ENCODE results near the gene C1orf198.

The C1orf198 gene

GRCh38 chr1:230909974-230910754, 41.8 kb upstream of the C1orf198 start:
- TF ChIP-seq CTCF (IDR thresholded peaks at IDR 0.05; ENCODE audit: insufficient read depth, low read depth, low read length, missing control alignments) = no peak
- DNase-seq (ENCODE audit: low read depth) = no peak
- H3K4me3 ChIP-seq (ENCODE audit: low read depth, low read length) = no peak overlapping the region

- TF ChIP-seq CTCF (IDR thresholded peaks at IDR 0.05; ENCODE audit: insufficient read depth, low read depth, low read length, missing control alignments) = no peak
- H3K4me3 ChIP-seq (ENCODE audit: low read depth, low read length) = no peak overlapping the region
- DNase-seq (ENCODE audit: low read depth) = no peak
These were observed 39.3 kb upstream of the C1orf198 start for GRCh38 chr1:230907472-230908205.

DNA sequence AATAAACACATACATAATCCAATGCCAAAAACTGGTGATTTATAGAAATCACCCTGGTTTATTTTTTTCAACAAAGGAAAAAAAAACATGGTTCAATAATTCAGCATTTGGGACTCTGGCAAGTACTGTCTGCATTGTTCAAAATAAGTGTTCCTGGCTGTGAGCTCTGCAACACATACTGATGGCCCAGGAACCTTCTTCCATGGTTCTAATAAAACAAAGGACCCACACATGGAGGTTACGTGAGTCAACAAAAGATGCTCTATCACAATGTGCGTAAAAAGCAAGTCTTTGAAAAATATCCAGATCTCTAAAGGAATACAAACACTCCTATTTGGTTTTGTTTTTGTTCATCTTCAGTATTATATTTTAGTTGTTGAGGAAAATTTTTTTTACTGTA, 37.9 kb upstream of the C1orf198 start:
- no peak for TF ChIP-seq CTCF (IDR thresholded peaks at IDR 0.05; ENCODE audit: insufficient read depth, low read depth, low read length, missing control alignments)
- H3K4me3 ChIP-seq (ENCODE audit: low read depth, low read length) = no peak overlapping the region
- no peak for DNase-seq (ENCODE audit: low read depth)

GRCh38 chr1:230905733-230906132, 37.4 kb upstream of the C1orf198 start:
- no peak overlapping the region for H3K4me3 ChIP-seq (ENCODE audit: low read depth, low read length)
- no peak for DNase-seq (ENCODE audit: low read depth)
- TF ChIP-seq CTCF (IDR thresholded peaks at IDR 0.05; ENCODE audit: insufficient read depth, low read depth, low read length, missing control alignments) = no peak

- TF ChIP-seq CTCF (IDR thresholded peaks at IDR 0.05; ENCODE audit: insufficient read depth, low read depth, low read length, missing control alignments) = no peak
- H3K4me3 ChIP-seq (ENCODE audit: low read depth, low read length) = no peak overlapping the region
- DNase-seq (ENCODE audit: low read depth) = no peak
These were observed 34.1 kb upstream of the C1orf198 start for GRCh38 chr1:230902349-230902923.

- H3K4me3 ChIP-seq (ENCODE audit: low read depth, low read length) = no peak overlapping the region
- TF ChIP-seq CTCF (IDR thresholded peaks at IDR 0.05; ENCODE audit: insufficient read depth, low read depth, low read length, missing control alignments) = no peak
- no peak for DNase-seq (ENCODE audit: low read depth)
These were observed 33.4 kb upstream of the C1orf198 start for GRCh38 chr1:230901671-230902070.
